Left hindlimb (tissue), 1 donor: ENCODE data around the gene PUS3.

Experiments used
- DNase-seq: peaks from one replicate; pipeline ENCODE4 v3.0.0-alpha.2; 2018

The PUS3 gene

DNA sequence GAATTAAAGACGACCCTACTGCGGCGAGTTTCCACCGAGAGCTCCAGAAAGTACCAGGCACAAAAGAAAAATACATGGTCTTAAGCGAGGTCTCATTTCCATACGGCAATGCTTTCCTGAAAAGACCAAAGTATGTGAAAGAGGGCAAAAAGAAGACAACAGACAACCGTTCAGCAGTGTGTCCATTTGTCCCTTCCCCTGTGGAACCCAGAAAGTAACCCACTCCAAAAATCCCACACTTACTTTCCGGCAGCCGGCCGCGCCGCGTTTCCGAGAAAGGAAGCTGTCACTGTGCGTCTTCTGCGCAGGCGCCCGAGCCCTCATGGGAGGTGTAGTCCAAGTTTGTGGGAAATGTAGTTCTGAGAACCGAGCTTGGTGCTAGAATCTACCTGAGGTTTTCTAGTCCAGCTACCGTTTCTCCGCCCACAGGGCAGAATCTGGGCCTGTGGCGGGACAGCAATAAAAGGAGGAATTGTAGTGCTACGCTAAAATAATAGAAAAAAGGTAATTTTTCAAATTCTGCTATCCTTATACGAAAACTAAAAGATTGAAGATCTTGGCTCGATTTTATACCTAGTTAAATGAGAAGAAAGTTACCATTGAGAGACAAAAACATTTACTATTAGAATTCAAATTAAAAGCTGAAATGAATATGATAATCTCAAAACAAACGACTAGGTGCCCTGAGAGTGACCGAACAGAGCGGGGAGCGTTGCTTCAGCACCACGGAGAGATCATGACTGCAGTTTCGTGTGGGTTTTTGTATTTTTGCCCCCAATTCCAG lies at the start of gene PUS3:
Gene PUS3, minus strand, starts transcription at position 280 of the 784 bp plus-strand sequence. CDS start 6,922 bp downstream, outside the sequence.
- DNase-seq, result peak; percentile 93

- DNase-seq, result no peak
These were observed 49.6 kb upstream of the PUS3 start for GRCh38 chr11:125952559-125952958.

DNA sequence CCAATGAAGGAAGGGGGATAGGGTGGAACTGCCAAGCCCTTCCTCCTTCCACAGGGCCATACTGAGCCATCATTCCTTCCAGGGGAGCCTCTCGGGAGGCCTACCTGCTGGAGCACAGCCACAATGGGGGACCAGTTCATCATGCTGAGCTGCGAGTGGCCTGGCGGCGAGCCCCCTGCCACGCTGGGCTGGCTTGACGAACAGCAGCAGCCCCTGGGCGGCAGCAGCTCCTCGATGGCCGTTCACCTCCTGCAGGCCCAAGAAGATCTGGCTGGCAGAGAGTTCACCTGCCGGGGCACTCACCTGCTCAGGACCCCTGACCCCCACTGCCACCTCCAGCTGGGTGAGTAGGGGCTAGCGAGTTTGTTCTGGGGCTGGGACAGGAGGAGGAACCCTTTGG lies 48.7 kb upstream of the PUS3 start:
- DNase-seq, result no peak

GRCh38 chr11:125950696-125951651 lies 48.0 kb upstream of the PUS3 start:
- peak; percentile 81 for DNase-seq

GRCh38 chr11:125950178-125950490 lies 47.1 kb upstream of the PUS3 start:
- DNase-seq, result no peak

DNA sequence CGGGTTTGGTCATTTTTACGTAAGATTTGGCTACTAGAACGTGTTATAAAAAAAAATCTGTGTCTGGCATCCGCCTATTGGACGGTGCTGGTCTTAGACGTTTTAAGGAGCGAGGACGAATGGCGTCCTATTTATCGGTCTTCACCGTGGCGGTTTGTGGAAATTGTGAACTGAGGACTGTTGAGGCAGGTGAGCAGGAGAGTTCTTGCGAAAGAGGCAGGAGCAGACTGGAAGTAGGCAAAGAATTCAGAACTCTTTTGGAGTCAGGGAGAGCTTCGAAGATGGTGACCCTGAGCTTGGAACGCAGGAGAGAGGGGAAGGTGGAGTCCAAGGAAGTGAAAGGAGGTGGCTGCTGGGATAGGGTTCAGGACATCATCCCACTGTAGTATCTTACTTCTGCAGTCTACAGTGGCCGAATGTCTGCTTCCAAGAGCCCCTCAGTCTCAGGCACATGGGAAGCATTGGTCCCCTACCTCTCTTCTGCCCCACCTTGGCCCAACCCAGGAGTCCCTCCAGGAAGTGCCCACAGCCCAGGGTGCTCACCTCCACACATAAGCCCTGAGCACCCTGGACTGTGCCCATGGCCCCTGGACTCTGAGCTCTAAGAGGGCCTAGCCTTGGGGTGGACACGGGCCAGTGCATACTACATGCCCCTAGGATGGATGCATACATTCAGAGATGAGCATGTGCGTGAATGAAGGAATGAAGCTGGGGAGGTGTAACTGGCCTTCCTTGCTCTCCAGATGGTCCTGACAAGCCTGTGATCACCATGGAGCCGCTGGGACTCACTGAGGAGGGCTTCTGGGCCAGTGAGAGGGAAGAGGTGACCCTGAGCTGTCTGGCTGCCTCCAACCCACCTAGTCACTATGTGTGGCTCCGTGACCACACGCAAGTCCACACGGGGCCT lies 46.5 kb upstream of the PUS3 start:
- no peak for DNase-seq

DNA sequence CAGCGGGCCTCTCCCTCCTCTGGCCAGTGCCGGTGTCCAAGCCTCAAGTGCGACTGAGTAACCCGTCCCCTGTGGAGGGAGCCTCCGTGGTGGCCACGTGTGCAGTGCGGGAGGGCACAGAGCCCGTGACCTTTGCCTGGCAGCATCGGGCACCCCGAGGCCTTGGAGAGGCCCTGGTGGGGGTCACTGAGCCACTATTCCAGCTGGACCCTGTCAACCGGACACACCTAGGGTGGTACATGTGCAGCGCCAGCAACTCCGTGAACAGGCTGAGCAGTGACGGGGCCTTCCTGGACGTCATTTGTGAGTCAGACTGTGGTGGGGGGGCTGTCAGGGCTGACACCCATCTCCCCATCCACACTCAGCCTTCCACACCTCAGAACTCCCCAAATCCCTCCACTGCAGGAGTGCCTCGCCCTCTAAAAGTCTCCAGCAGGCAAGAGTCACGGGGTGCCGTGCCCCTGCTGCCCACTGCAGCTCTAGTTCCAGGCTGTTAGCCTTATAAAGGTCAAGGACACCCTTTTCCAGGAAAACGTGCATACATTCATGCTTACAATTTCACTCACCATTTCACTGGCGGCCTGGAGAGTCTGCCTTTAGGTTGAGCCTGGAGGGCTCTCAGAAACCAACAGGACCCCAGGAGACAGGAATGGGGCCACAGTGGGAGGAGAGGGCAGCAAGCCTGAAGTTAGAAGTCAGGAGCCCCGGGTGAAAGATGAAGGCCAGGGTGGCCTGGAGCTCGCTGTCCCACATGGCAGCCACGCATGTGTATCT lies 45.5 kb upstream of the PUS3 start:
- DNase-seq, result no peak

- DNase-seq, result no peak
These were observed 44.6 kb upstream of the PUS3 start for GRCh38 chr11:125947419-125948277.

DNA sequence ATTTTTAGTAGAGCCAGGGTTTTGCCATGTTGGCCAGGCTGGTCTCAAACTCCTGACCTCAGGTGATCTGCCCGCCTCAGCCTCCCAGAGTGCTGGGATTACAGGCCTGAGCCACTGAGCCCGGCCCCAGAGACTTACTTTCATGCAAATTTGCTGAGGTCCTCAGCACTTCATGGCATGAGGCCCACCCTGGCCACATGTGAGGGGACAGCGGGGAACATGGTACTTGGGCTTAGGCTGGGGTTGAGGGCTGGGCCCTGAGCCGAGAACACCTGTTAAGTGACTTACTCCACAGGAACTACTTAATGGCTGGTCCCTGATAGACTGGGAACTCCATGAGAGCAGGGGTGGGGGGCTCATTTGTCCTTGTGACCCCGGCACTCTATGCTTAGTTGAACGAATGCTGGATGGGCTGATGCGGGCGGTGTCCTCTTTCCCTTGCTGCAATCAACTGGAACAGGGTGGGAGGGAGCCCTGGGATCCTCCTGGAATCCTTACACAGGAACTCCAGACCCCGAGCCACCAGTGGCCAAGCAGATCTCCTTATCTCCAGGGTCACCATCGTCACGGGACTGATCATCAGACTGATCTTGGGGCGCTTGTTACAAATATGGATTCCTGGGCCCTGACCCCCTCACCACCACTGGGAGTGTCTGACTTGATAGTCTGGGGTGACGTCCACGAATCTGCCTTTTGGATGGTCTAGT lies 43.9 kb upstream of the PUS3 start:
- no peak for DNase-seq

GRCh38 chr11:125945797-125946520 lies 43.0 kb upstream of the PUS3 start, which contains the start of gene VSIG10L2:
Gene VSIG10L2, plus strand, starts transcription at chr11:125946044. Its CDS starts 12 bp downstream, at chr11:125946056.
- DNase-seq, result no peak

GRCh38 chr11:125945011-125945796 lies 42.2 kb upstream of the PUS3 start:
- no peak for DNase-seq

- DNase-seq, result no peak
These were observed 41.5 kb upstream of the PUS3 start for GRCh38 chr11:125944350-125945010.

DNA sequence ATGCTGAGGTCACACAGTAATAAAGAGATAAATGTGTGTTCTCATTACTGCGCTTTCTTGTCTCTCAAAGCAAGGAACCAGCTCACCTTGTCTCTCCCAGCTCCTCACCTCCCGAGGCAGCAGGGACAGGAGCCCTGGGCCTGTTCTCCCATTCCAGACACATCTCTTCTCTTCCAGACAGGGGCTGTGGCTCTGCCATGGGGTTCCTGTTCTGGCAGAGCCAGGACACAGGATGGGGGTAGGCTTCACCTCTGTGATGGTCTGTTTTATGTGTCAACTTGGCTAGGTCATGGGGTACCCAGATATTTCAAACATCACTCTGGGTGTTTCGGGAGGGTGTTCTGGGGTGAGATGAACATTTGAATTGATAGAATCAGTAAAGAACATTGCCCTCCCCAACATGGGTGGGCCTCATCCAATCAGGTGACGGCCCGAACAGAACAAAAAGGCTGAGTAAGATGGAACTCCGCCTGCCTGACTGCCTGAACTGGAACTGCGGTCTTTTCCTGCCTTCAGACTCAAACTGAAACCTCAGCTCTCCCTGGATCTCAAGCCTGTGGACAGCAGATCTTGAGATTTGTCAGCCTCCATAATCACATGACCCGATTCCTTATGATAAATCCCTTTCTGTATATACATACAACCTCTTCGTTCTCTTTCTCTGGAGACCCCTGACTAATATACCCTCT lies 40.8 kb upstream of the PUS3 start:
- DNase-seq, result no peak

GRCh38 chr11:125942771-125943428 lies 39.9 kb upstream of the PUS3 start:
- DNase-seq, result no peak

- DNase-seq, result peak; percentile 73
These were observed 38.9 kb upstream of the PUS3 start for GRCh38 chr11:125941619-125942611.

DNA sequence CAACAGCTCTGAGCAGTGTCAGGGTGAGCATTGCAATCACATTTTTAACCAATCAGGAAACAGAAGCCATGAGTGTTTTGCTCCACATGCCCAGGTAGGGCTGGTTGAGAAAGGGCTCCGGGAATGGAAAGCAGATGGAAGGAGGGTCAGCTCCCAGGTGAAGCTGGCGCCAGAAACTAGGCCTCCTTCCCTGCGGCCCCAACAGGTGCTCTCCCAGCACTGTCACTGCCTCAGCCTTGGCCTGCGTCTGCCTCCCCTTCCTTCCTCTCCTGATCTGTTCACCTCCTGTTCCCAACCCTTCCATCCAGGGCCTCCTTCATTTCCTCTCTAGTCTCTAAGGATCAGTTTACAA lies 38.2 kb upstream of the PUS3 start:
- no peak for DNase-seq
